Stomach (tissue), 9 donors: ENCODE measurements around the gene SPATA22. TPM values are rescaled to one million over a fixed set of nuclear protein-coding genes. Genes with fewer than 3 reads are reported as not detected.
A peak's percentile ranks its signal among the peaks of the same experiment; 100 is the strongest.

ENCODE experiments used
- DNase-seq, 2 donors: peaks; one replicate each; pipeline versions ENCODE4 v3.0.0 to v3.0.0-alpha.2; 2013 to 2019
- H3K27ac ChIP-seq, 5 donors: fragments of 200-600 bp in 4 of 5; sonication (generic) in 4 of 5; one replicate each; pipeline ENCODE4 v1.5.1; 2013 to 2019; ENCODE audit warnings: mild to moderate bottlenecking in 1 of 5, moderate library complexity in 1 of 5
- H3K27me3 ChIP-seq, 3 donors: fragments of 200-600 bp; sonication (generic); one replicate each; pipeline ENCODE4 v1.5.1; 2017 to 2019; ENCODE audit warnings: mixed run types in 1 of 3
- H3K36me3 ChIP-seq, 4 donors: fragments of 200-600 bp; sonication (generic); 1 replicate in 3 of 4; 2 replicates in 1 of 4; pipeline ENCODE4 v1.5.1; 2016 to 2019
- H3K4me1 ChIP-seq, 4 donors: fragments of 200-600 bp; sonication (generic); one replicate each; pipeline ENCODE4 v1.5.1; 2016 to 2019
- H3K4me3 ChIP-seq, 4 donors: fragments of 200-600 bp; sonication (generic) in 3 of 4; one replicate each; pipeline ENCODE4 v1.5.1; 2016 to 2019; ENCODE audit warnings: mild to moderate bottlenecking in 1 of 4
- H3K9me3 ChIP-seq, 4 donors: fragments of 200-600 bp; sonication (generic); one replicate each; pipeline ENCODE4 v1.5.1; 2016 to 2019
- CTCF ChIP-seq, 7 experiments: fragments of 450-650 bp in 4 of 7; fragments of 200-600 bp in 3 of 7; sonication (generic) in 3 of 7; IDR thresholded peaks; one replicate each; pipeline ENCODE4 v1.5.1; 2016 to 2019; ENCODE audit warnings: antibody characterized with exemption in 7 of 7, control low read depth in 2 of 7, mild to moderate bottlenecking in 1 of 7
- EP300 ChIP-seq: sonication (generic); formaldehyde crosslinking; IDR thresholded peaks from one replicate; pipeline ENCODE4 v1.6.1; 2017; ENCODE audit warnings: antibody characterized with exemption
- POLR2A ChIP-seq, 4 donors: fragments of 450-650 bp; IDR thresholded peaks; one replicate each; pipeline ENCODE4 v1.6.1; 2016; ENCODE audit warnings: antibody characterized with exemption in 4 of 4, control low read depth in 2 of 4, mild to moderate bottlenecking in 1 of 4, moderate library complexity in 1 of 4
- POLR2AphosphoS5 ChIP-seq, 3 donors: sonication (generic); formaldehyde crosslinking; IDR thresholded peaks; one replicate each; pipeline ENCODE4 v1.6.1; 2016; ENCODE audit warnings: antibody characterized with exemption in 3 of 3
- WGBS, 5 donors: extraction: QIAGEN DNeasy Blood & Tissue Kit in 3 of 5; methylation state at CpG; one replicate each; pipeline versions ENCODE4 v1.1.5 to v1.1.7; 2013 to 2018; 5-methylcytosine and 5-hydroxymethylcytosine counted together
- intact Hi-C: fragments of 100-400 bp; cut with DNase I; formaldehyde crosslinking; loops from one replicate; pipeline ENCODE4 v1.15.1; 2023; ENCODE audit warnings: low total_unique reads
- polyA plus RNA-seq, 3 donors: library from polyadenylated mRNA; stranded (reverse); fragments of 200-250 nt; gene quantifications; one replicate each; pipeline ENCODE4 v1.2.3, GENCODE V29; 2013
- total RNA-seq, 5 donors: library from RNA; depleted of rRNA; stranded (reverse); fragments of >200 nt; gene quantifications; one replicate each; pipeline versions ENCODE4 v1.1.0 to v1.2.3, GENCODE V29; 2014 to 2016
- donor health status: healthy with polysubstance abuse.
- donor health status: Bipolar disorder and iron deficiency.
- donor health status: healthy.

SPATA22 gene
- total and polyA plus RNA-seq, 8 donors = 1.1 to 4.1 TPM; not detected in 6

DNA sequence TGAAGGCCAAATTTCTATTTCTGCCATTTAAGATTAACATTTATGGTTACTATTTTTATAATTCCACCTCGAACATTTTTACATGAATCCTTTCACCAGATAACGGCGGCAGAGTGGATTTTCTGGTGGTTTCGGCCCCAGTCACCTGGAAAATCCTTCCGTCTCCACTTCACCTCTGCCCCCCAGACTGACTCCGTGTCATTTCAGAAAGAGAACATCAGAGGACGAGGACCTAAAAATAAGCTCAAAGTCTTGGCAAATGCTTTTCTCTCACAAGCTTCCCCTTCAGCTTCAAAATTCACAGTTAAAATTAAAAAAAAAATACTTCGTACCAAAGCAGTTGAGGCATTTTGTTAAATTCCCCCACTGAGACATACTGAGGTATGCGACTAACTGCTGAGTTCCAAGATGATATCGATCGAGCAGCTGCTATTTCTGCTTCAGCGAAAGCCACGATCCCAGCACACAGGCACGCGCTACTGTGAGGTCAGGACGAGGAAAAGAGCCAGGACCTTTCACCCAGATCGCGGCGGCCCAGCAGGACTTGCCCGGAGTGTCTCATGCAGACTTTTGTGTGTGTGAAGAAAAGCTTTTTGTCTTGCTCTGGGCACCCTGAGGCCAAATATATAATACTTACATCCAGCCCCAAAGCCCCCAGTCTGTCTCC, 41.0 kb upstream of the SPATA22 start:
- H3K4me3 ChIP-seq = no peak overlapping the region
- WGBS, 5 donors = 34 to 57% (median 56%) methylated on average over 20 of the region's 20 CpGs
- intact Hi-C loops = no loop called here
- peak overlapping the region in 4 of 5 donors; percentile 33 to 81 (median 59) for H3K27ac ChIP-seq
- no peaks in the 10 kb centered on the region for H3K27me3 ChIP-seq
- no peaks in the 10 kb centered on the region for H3K36me3 ChIP-seq
- H3K4me1 ChIP-seq = peaks cover 0 to 14% (median 3%) of the 10 kb centered on the region in 4 donors
- peak; percentile 49 to 78 for DNase-seq
- peak in 1 of 3 donors; percentile 33 for TF ChIP-seq POLR2AphosphoS5 (IDR thresholded peaks at IDR 0.05)
- no peak for TF ChIP-seq CTCF (IDR thresholded peaks at IDR 0.05)
- TF ChIP-seq EP300 = no peak
- no peak for TF ChIP-seq POLR2A (IDR thresholded peaks at IDR 0.05)
- H3K9me3 ChIP-seq = no peaks in the 10 kb centered on the region

DNA sequence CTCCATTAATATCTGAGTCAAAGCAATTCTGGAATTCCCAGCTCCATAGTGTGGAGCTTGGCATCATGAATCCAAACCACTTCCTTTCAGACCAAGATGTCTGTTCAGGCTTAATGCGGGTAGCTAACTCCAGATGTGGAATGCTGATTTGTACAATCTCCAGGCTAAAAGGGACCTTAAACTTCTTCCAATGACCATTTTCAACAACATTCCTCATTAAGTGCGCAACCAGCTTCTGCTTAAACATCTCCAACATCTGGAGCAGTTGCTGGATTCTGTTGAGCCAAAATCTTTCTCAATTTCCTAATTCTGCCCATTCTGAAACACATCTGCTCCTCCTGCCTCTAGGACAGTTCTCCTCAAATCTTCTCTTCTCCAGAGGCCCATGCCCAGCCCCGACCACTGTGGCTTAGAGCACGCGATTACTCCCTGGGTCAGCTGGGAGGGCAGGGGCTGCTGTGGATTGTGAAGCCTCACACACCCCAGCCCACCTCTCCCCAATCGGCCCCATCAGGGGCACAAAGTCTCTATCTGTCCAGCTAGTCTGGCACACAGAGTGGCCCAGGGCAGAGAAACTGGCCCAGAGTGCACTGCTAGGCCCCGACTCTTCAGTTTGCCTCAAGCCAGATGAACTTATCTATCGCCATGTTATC, 40.4 kb upstream of the SPATA22 start:
- TF ChIP-seq CTCF (IDR thresholded peaks at IDR 0.05) (no peak), POLR2A (IDR thresholded peaks at IDR 0.05) (no peak), POLR2AphosphoS5 (IDR thresholded peaks at IDR 0.05) (no peak), EP300 (no peak)
- no peaks in the 10 kb centered on the region for H3K36me3 ChIP-seq
- no peak overlapping the region for H3K4me3 ChIP-seq
- 67 to 79% (median 76%) methylated on average over 7 to 8 of the region's 8 CpGs for WGBS, 5 donors
- no peaks in the 10 kb centered on the region for H3K27me3 ChIP-seq
- no peaks in the 10 kb centered on the region for H3K9me3 ChIP-seq
- DNase-seq = no peak
- peak overlapping the region in 4 of 5 donors; percentile 14 to 81 (median 59) for H3K27ac ChIP-seq
- intact Hi-C loops = no loop called here
- peaks cover 0 to 14% (median 3%) of the 10 kb centered on the region in 4 donors for H3K4me1 ChIP-seq

DNA sequence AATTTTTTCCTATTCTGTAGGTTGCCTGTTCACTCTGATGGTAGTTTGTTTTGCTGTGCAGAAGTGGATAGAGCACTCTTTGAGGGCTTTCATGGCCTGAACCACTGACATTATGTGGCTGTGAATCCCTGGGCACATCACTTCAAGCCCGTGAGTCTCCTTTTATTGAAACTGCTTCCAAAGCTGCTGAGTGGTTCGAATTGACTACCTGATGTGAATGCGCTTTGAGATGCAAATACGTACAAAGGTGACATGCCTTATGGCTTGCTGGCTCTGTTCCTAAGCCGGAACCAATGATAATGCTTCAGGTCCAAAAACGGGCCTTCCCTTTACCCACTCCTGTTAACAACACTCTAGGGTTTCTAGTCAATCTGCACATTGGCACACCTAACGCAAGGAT, 38.5 kb upstream of the SPATA22 start:
- Histone ChIP-seq H3K4me3 (no peak overlapping the region), H3K4me1 (peaks cover 0 to 14% (median 3%) of the 10 kb centered on the region in 4 donors), H3K27ac (no peak overlapping the region), H3K36me3 (no peaks in the 10 kb centered on the region), H3K9me3 (no peaks in the 10 kb centered on the region), H3K27me3 (no peaks in the 10 kb centered on the region)
- TF ChIP-seq POLR2AphosphoS5 (IDR thresholded peaks at IDR 0.05) (no peak), POLR2A (IDR thresholded peaks at IDR 0.05) (no peak), EP300 (no peak), CTCF (IDR thresholded peaks at IDR 0.05) (no peak)
- no peak for DNase-seq
- 65 to 68% (median 67%) methylated on average over 7 of the region's 7 CpGs for WGBS, 5 donors
- intact Hi-C loops = no loop called here

DNA sequence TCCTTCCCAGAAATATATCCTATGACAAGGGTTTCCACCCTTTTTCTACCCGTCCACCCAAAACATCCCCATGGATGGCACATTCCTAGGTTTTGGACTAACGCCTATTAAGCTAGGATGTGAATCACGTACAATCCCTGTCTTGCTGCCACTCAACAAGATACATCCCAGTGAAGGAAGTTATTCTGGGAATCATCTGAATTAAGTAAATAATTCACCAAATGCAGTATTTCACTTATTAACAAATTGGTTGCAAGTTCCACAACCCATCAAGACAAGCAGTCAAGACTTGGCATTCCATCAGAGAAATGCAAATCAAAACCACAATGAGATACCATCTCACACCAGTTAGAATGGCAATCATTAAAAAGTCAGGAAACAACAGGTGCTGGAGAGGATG, 36.2 kb upstream of the SPATA22 start:
- no peaks in the 10 kb centered on the region for H3K9me3 ChIP-seq
- TF ChIP-seq CTCF (IDR thresholded peaks at IDR 0.05) (no peak), POLR2A (IDR thresholded peaks at IDR 0.05) (no peak)
- WGBS, 5 donors = 83 to 89% (median 86%) methylated on average over 3 of the region's 3 CpGs

More for the DNA sequence above, 36.2 kb upstream of the SPATA22 start:
- Histone ChIP-seq H3K4me3 (no peak overlapping the region), H3K4me1 (peaks cover 0 to 7% (median 3%) of the 10 kb centered on the region in 4 donors), H3K27me3 (no peaks in the 10 kb centered on the region), H3K27ac (no peak overlapping the region), H3K36me3 (no peaks in the 10 kb centered on the region)
- intact Hi-C loops = no loop called here
- DNase-seq = no peak
